Measurements from ENCODE around the gene CNP.
"Not testable (repeated sequence)": the region's sequence is repeated elsewhere in the genome, so short reads cannot be mapped to it uniquely, and the experiment has no call there.

The CNP gene

DNA sequence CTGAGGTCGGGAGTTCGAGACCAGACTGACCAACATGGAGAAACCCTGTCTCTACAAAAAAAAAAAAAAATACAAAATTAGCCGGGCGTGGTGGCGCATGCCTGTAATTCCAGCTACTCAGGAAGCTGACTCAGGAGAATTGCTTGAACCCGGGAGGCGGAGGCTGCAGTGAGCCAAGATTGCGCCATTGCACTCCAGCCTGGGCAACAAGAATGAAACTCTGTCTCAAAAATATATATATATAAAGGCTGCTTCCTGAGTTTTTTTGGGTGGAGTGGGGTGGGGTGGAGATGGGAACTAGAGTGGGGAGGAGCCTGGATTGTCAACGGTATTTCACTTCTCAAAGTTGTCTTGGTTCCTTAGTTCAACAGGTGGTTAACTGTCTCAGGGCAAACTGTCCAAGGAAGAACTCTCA is 43.7 kb downstream of the CNP start:
- not testable (repeated sequence) for DNase-seq

- no peak for DNase-seq
These were observed 44.4 kb downstream of the CNP start for GRCh38 chr17:42010898-42011516.

DNA sequence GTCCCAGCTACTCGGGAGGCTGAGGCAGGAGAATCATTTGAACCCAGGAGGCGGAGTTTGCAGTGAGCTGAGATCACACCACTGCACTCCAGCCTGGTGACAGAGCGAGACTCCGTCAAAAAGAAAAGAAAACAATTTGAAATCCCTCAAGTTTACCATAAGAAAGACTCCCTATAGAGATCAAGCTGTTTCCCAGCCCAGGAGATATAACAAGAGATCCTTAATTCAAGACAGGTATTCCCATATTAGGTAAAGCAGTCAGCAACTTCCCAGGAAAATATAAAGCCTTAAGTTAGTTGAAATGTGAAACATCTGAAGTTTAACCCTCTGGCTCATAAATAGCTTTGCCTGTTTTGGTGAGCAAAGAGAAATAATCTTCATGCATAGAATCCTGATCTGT is 45.8 kb downstream of the CNP start:
- not testable (repeated sequence) for DNase-seq

- not testable (repeated sequence) for DNase-seq
These were observed 47.1 kb downstream of the CNP start for GRCh38 chr17:42013740-42014139.

DNA sequence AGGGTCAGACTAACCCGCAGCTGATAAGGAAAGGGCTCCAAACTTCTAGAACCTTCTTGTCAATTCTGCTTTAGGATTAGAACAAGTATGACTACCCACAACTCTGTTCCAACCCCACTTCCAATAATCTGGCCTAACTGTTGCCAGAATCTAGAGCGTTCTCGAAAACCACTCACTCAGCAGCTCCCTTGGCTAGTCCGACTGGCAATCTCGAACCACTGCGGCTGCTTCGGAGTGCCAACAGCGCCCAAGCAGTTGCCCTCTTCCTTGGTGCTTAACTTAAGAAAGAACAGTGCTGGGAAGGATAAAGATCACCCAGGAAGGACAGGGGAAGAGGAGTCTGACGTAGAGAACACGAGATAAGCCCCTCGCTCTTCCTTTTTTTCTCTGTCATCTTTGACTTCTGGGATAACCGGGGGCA is 49.8 kb downstream of the CNP start:
- no peak for DNase-seq

GRCh38 chr17:42016941-42017865 is 50.6 kb downstream of the CNP start, which contains the start of gene DNAJC7:
Gene DNAJC7 (minus strand): TSS chr17:42017439. CDS start chr17:42017416, 23 bp downstream.
- peak; percentile 83 to 87 for DNase-seq

DNA sequence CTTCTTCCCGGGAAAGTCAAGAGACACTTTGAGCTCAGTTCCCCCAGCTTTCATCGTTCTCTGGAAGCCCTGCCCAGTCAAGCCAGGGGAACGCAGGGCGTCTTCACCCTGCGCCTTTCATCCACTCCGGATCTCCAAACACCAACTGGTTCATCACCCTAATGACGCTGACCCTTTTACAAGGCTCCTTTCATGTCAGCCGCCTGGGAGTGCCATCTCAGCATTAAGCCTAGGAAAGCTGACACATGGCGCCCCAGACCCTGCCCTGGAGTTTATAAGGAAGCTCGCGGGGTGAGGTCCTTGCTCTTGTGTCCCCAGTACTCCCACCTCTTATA is 51.2 kb downstream of the CNP start:
- DNase-seq: peak in 1 of 2 experiments; percentile 8

- no peak for DNase-seq
These were observed 51.7 kb downstream of the CNP start for GRCh38 chr17:42018339-42018738.

- DNase-seq: no peak
These were observed 52.4 kb downstream of the CNP start for GRCh38 chr17:42018988-42019387.

DNA sequence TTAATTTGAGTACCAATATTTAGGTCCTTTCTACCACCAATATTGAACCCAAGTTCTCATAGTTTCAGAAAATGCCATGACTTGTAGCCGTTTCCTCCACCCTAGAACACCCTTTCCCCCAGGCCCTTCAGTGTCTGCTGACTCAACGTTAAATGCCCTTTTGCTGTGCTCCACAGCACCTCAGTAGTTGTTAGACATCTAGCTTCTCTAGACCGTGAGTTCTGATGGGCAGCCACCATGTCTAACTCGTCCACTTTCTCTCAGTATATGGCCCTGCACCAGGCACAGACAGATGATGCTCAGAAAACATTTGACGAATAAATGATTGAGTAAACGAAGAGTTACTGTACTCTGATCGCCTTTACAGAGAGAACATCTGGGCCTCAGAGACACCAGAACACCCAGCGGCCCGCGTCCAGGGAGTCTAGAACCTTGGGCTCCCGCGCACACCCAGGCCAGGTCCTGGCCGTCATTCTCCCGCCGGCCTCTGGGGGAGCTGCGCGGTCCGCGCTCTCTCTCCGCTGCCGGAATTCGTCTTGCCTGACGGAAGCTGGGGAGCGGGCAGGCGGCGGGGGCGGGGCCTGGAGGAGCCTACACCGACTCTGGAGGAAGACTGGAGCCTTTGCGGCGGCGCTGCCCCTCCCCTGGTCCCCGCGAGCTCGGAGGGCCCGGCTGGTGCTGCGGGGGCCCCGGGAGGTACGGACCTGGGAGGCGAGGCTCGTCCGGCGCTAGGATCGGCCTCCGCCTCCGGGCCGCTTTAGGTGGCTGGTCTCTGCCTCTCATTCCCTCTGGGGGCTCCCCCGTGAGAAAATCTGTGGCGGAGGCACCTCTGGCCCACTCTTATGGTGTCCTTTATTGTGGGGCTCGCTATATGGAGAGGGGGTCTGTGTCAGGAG is 53.2 kb downstream of the CNP start, which contains the start of gene NKIRAS2:
NKIRAS2 (plus strand) TSS at position 582 of the 896 bp plus-strand sequence. CDS start 1,488 bp downstream, outside the sequence.
- DNase-seq: peak; percentile 90 to 92

DNA sequence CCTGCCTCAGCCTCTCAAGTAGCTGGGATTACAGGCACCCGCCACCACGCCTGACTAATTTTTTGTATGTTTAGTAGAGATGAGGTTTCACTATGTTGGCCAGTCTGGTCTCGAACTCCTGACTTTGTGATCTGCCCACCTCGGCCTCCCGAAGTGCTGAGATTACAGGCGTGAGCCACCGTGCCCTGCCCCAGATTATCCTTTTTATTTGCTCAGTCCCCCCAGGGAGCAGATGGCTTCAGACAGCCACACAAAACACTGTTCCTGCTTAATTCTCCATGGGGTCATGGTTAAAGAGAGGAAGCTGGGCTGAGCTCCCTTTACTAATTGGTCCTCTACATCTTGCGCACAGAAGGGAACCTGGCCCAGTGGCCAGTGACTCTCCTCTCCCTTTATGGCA is 54.2 kb downstream of the CNP start:
- not testable (repeated sequence) for DNase-seq

DNA sequence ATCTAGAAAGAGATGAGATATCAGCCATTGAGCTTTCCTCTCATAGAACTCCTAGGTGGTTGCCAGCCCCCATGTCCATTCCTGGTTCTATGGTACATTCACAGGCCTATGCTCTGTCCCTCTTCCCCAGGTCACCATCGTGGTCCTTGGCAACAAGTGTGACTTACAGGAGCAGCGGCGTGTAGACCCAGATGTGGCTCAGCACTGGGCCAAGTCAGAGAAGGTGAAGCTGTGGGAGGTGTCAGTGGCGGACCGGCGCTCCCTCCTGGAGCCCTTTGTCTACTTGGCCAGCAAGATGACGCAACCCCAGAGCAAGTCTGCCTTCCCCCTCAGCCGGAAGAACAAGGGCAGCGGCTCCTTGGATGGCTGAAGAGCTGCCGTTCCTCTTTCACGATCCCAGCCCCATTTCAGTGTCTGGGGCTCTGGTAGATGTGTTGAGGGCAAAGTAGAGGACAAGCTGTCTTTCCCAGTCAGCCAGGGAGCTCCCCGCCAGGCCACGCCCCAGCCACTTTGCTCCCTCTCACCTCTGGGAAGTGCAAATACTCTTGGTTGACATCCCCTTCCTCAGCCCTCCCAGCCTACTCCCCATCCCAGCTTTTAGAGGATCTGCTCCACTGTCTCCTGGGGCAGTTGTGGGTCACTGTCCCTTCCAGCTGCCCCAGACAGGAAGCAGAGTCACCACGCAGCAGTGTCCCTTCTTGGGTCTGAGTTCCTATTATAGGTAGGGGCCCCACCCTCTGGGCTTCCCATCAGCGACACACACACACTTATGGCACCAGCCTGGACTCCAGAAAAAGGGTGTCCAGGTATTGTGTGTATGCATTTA is 57.1 kb downstream of the CNP start:
- DNase-seq: no peak

DNA sequence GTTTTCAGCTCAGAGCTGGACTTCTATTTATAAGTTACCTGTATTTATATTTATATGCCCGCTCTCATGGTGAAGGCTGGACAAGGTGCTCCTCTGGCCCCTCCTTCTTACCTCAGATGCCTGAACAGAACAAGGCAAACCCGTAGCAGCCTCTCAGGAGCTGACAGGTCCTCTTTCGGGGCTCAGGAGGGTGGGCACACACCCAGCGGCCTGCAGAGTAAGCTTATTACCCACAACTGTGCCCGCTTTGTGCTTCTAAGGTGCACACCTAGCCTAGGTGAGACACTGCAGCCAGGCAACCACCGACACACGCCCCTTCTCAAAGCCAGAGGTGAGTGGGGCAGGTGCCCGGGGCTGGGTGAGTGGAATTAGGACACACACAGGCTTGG is 58.6 kb downstream of the CNP start:
- DNase-seq: no peak

- no peak for DNase-seq
These were observed 59.3 kb downstream of the CNP start for GRCh38 chr17:42025936-42026335.

DNA sequence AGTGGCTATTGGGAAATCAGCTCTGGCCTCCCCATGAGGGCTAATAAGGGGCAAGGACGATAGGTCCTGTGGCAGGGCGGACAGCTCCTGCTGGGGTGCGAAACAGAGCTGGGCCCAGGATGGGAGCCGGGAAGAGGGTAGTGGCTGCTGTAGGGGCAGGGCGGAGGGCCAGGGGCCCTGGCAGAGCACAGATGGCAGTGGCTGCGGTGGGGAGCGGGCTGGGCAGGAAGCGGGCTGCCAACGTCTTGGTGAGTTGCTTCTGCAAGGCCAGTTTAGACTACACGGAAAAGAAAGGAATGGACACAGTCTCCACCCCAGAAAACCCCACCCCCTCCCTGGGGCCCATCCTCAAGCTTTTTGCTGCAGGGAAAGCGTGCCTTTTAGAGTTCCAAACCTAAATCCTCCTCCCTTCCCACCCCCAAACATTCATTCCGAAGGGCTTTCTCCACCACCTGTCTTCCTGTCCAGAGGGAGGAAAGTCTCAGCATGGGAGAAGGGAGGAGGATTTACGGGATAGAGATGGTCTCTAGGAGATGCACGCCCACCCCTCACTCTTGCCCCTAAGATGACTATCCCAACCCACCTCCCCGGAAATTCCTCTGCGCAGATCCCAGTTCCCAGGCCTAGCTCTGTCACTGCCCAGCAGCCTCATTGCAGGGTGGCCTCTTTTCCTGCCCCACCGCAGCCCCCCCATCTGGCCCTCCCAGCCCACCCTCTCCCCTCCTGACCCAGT is 60.4 kb downstream of the CNP start:
- no peak for DNase-seq

Measured in activated CD4-positive, alpha-beta T cell treated with anti-CD3 and anti-CD28 coated beads, Interleukin-2, amount 50 U/mL, for 4 hours (primary cell).